Vagina (tissue), 2 donors: ENCODE results near the gene CCDC102B.

ENCODE experiments used
- POLR2A ChIP-seq, 2 donors: fragments of 450-650 bp; IDR thresholded peaks; one replicate each; pipeline ENCODE4 v1.6.1; 2017; ENCODE audit warnings: antibody characterized with exemption in 2 of 2, mild to moderate bottlenecking in 2 of 2, moderate library complexity in 2 of 2
- TF ChIP-seq, protein P1 (sequence below), 3 experiments: fragments of 450-650 bp in 2 of 3; fragments of 200-600 bp in 1 of 3; sonication (generic) in 1 of 3; IDR thresholded peaks; one replicate each; pipeline ENCODE4 v1.5.1; 2017 to 2019; ENCODE audit warnings: antibody characterized with exemption in 3 of 3, mild to moderate bottlenecking in 2 of 3, moderate library complexity in 2 of 3

DNA sequence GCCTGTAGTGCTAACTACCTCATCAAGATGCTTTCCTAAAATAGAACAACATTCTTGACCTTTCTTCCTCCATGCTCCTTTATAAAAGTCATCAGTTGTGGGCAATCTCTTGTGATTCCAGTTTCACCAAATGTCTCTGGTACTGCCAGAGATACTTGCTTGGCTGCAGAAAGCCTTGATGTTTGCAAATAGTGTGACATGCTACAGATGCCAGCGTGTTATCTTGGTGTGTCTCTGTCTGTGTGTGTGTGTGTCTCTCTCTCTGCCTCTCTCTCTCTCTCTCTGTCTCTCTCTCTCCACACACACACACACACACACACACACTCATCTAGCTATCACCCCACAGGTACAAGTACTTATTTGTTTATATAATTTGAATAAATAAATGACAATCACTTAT is 146.9 kb downstream of the CCDC102B start:
- TF ChIP-seq, protein P1, sequence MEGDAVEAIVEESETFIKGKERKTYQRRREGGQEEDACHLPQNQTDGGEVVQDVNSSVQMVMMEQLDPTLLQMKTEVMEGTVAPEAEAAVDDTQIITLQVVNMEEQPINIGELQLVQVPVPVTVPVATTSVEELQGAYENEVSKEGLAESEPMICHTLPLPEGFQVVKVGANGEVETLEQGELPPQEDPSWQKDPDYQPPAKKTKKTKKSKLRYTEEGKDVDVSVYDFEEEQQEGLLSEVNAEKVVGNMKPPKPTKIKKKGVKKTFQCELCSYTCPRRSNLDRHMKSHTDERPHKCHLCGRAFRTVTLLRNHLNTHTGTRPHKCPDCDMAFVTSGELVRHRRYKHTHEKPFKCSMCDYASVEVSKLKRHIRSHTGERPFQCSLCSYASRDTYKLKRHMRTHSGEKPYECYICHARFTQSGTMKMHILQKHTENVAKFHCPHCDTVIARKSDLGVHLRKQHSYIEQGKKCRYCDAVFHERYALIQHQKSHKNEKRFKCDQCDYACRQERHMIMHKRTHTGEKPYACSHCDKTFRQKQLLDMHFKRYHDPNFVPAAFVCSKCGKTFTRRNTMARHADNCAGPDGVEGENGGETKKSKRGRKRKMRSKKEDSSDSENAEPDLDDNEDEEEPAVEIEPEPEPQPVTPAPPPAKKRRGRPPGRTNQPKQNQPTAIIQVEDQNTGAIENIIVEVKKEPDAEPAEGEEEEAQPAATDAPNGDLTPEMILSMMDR (IDR thresholded peaks at IDR 0.05) = no peak
- TF ChIP-seq POLR2A (IDR thresholded peaks at IDR 0.05) = no peak
